ENCODE data around the gene TGFBR3L.
"Not testable (repeated sequence)": the region's sequence is repeated elsewhere in the genome, so short reads cannot be mapped to it uniquely, and the experiment has no call there.

The TGFBR3L gene

GRCh38 chr19:7881910-7882309 lies 32.7 kb upstream of the TGFBR3L start:
- no peak for DNase-seq

- DNase-seq, result no peak
Measured at GRCh38 chr19:7883105-7883504, 31.5 kb upstream of the TGFBR3L start.

- no peak for DNase-seq
Measured at GRCh38 chr19:7883796-7884570, 30.6 kb upstream of the TGFBR3L start.

- DNase-seq, result no peak
Measured at GRCh38 chr19:7885818-7886217, 28.8 kb upstream of the TGFBR3L start.

GRCh38 chr19:7887408-7888144 lies 27.1 kb upstream of the TGFBR3L start:
- DNase-seq, result no peak

GRCh38 chr19:7888145-7888825 lies 26.3 kb upstream of the TGFBR3L start, which contains the start of gene LRRC8E:
TSS of gene LRRC8E (plus strand) at chr19:7888510. CDS start at chr19:7895604, 7,094 bp downstream.
- peak; percentile 40 to 42 for DNase-seq

GRCh38 chr19:7888826-7889217 lies 25.8 kb upstream of the TGFBR3L start:
- DNase-seq, result no peak

- DNase-seq, result not testable (repeated sequence)
Measured at GRCh38 chr19:7893362-7894101, 21.1 kb upstream of the TGFBR3L start.

- no peak for DNase-seq
Measured at GRCh38 chr19:7894612-7895309, 19.9 kb upstream of the TGFBR3L start.

GRCh38 chr19:7895565-7895964 lies 19.1 kb upstream of the TGFBR3L start:
- DNase-seq, result no peak

GRCh38 chr19:7897292-7897691 lies 17.3 kb upstream of the TGFBR3L start:
- no peak for DNase-seq

GRCh38 chr19:7898967-7899366 lies 15.7 kb upstream of the TGFBR3L start:
- DNase-seq, result no peak

- DNase-seq, result no peak
Measured at GRCh38 chr19:7899751-7900378, 14.8 kb upstream of the TGFBR3L start.

GRCh38 chr19:7900401-7900870 lies 14.2 kb upstream of the TGFBR3L start:
- no peak for DNase-seq

- no peak for DNase-seq
Measured at GRCh38 chr19:7900931-7901330, 13.7 kb upstream of the TGFBR3L start.

GRCh38 chr19:7901337-7901736 lies 13.3 kb upstream of the TGFBR3L start:
- DNase-seq, result no peak

- no peak for DNase-seq
Measured at GRCh38 chr19:7902796-7903243, 11.8 kb upstream of the TGFBR3L start.

- peak; percentile 100 for DNase-seq
Measured at GRCh38 chr19:7903244-7904073, 11.2 kb upstream of the TGFBR3L start, which contains the start of gene MAP2K7. TSS of gene MAP2K7 (plus strand) at chr19:7903877. CDS start at chr19:7903945, 68 bp downstream.

- no peak for DNase-seq
Measured at GRCh38 chr19:7904074-7905020, 10.3 kb upstream of the TGFBR3L start.

All from activated CD4-positive, alpha-beta T cell treated with anti-CD3 and anti-CD28 coated beads for 4 hours (primary cell).